Progenitor cell of endocrine pancreas (in vitro differentiated cells): ENCODE measurements around the gene FUT7. TPM values are rescaled to one million over a fixed set of nuclear protein-coding genes. Genes with fewer than 3 reads are reported as not detected.

Experiments
- DNase-seq: peaks from one replicate; pipeline ENCODE4 v3.0.0; 2021; ENCODE audit warnings: low spot score; ENCODE audit not compliant: unreplicated experiment
- H3K27ac Mint-ChIP-seq: 2 replicates; pipeline ENCODE4 v1.8.0; 2021; ENCODE audit warnings: mild to moderate bottlenecking, moderate library complexity, mixed read lengths
- H3K27me3 Mint-ChIP-seq: 2 replicates; pipeline ENCODE4 v1.8.0; 2021; ENCODE audit warnings: mixed read lengths
- H3K36me3 Mint-ChIP-seq: 2 replicates; pipeline ENCODE4 v1.8.0; 2022; ENCODE audit warnings: mixed read lengths; ENCODE audit not compliant: insufficient read depth
- H3K4me1 Mint-ChIP-seq: 2 replicates; pipeline ENCODE4 v1.8.0; 2021; ENCODE audit warnings: low read depth, mixed read lengths
- H3K4me3 Mint-ChIP-seq: 2 replicates; pipeline ENCODE4 v1.8.0; 2021; ENCODE audit warnings: low read depth, mild to moderate bottlenecking, moderate library complexity, mixed read lengths
- H3K9me3 Mint-ChIP-seq: 2 replicates; pipeline ENCODE4 v1.8.0; 2021; ENCODE audit warnings: low read depth, mixed read lengths
- CTCF ChIP-seq: fragments of 200-600 bp; sonication (generic); IDR thresholded peaks from one replicate; pipeline ENCODE4 v1.5.0; 2021; ENCODE audit warnings: antibody characterized with exemption, mild to moderate bottlenecking; ENCODE audit not compliant: unreplicated experiment
- total RNA-seq: library from RNA; stranded (reverse); gene quantifications from 2 replicates; pipeline ENCODE4 v1.2.1, GENCODE V29; 2021

The FUT7 gene
- total RNA-seq, 1 donor from 2014 or later: not detected

- H3K36me3 Mint-ChIP-seq: no peaks in the 10 kb centered on the region
- peaks cover 23% of the 10 kb centered on the region for H3K27me3 Mint-ChIP-seq
- H3K4me1 Mint-ChIP-seq: peaks cover 2% of the 10 kb centered on the region
- TF ChIP-seq CTCF: no peak
- H3K27ac Mint-ChIP-seq: no peak overlapping the region
- no peak for DNase-seq
- H3K9me3 Mint-ChIP-seq: no peaks in the 10 kb centered on the region
- peak overlapping the region; percentile 73 for H3K4me3 Mint-ChIP-seq
Measured at GRCh38 chr9:137045294-137046087, 13.6 kb upstream of the FUT7 start.

- peaks cover 14% of the 10 kb centered on the region for H3K27me3 Mint-ChIP-seq
- H3K36me3 Mint-ChIP-seq: no peaks in the 10 kb centered on the region
- no peak for DNase-seq
- H3K4me3 Mint-ChIP-seq: peak overlapping the region; percentile 63
- no peak for TF ChIP-seq CTCF
- H3K9me3 Mint-ChIP-seq: no peaks in the 10 kb centered on the region
- H3K4me1 Mint-ChIP-seq: peaks cover 2% of the 10 kb centered on the region
- H3K27ac Mint-ChIP-seq: no peak overlapping the region
Measured at GRCh38 chr9:137044502-137045177, 12.8 kb upstream of the FUT7 start.

- H3K9me3 Mint-ChIP-seq: no peaks in the 10 kb centered on the region
- H3K36me3 Mint-ChIP-seq: no peaks in the 10 kb centered on the region
- peaks cover 2% of the 10 kb centered on the region for H3K4me1 Mint-ChIP-seq
- no peak overlapping the region for H3K27ac Mint-ChIP-seq
- peaks cover 11% of the 10 kb centered on the region for H3K27me3 Mint-ChIP-seq
- TF ChIP-seq CTCF: no peak
- DNase-seq: no peak
- H3K4me3 Mint-ChIP-seq: no peak overlapping the region
Measured at GRCh38 chr9:137044037-137044436, 12.1 kb upstream of the FUT7 start.

GRCh38 chr9:137042751-137043727 is 11.2 kb upstream of the FUT7 start:
- Mint-ChIP-seq H3K4me3 (no peak overlapping the region), H3K27ac (no peak overlapping the region), H3K27me3 (peaks cover 10% of the 10 kb centered on the region), H3K4me1 (peaks cover 2% of the 10 kb centered on the region), H3K9me3 (no peaks in the 10 kb centered on the region), H3K36me3 (peaks cover 2% of the 10 kb centered on the region)
- TF ChIP-seq CTCF: no peak
- DNase-seq: no peak

GRCh38 chr9:137041124-137041523 is 9.2 kb upstream of the FUT7 start:
- Mint-ChIP-seq H3K4me3 (no peak overlapping the region), H3K4me1 (peaks cover 2% of the 10 kb centered on the region), H3K27me3 (peaks cover 5% of the 10 kb centered on the region), H3K27ac (no peak overlapping the region), H3K9me3 (no peaks in the 10 kb centered on the region), H3K36me3 (peaks cover 2% of the 10 kb centered on the region)
- no peak for DNase-seq
- no peak for TF ChIP-seq CTCF
